ENCODE results near the gene CYGB.
A peak's percentile ranks its signal among the peaks of the same experiment; 100 is the strongest.
"Not testable (repeated sequence)": the region's sequence is repeated elsewhere in the genome, so short reads cannot be mapped to it uniquely, and the experiment has no call there.

CYGB gene

DNA sequence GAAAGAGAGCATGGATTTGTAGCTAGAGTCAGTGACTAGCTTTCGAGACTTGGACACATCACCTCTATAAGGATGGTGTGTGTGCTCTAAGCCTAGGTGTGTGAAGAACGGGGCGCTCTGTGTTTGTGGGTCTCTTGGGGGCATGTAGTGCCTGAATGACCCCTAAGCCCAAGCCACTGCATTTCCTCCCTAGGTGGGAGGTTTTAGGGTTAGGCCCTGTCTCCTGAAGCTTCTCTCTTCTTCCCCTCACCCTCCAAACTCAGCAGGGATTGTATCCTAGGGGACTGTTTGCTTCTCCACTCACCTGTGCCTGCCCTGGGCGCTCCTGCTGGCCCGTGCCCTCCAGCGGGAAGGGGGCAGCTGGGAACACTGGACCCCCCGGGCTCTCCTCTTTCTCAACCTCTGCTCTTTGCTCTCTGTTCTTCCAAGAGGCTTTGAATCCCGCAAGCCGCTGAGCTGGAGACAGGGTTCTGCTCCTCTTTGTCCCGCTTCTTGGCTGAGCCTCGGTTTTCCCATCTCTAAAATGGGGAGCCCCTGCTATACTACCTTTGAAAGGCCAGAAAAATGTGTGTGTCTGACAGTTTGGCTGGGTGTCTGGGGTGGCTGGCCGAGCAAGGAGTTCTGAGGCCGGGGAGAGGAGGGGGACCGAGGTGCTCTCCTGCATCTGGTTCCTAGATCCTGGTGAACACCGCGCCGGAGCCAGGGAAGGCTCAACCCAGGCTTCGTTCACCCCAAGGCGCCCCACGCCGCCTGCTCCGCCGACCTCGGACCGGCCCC lies 810 bp downstream of the CYGB start:
- no peak for DNase-seq (ENCODE audit: low read depth)
- TF ChIP-seq, protein P1, sequence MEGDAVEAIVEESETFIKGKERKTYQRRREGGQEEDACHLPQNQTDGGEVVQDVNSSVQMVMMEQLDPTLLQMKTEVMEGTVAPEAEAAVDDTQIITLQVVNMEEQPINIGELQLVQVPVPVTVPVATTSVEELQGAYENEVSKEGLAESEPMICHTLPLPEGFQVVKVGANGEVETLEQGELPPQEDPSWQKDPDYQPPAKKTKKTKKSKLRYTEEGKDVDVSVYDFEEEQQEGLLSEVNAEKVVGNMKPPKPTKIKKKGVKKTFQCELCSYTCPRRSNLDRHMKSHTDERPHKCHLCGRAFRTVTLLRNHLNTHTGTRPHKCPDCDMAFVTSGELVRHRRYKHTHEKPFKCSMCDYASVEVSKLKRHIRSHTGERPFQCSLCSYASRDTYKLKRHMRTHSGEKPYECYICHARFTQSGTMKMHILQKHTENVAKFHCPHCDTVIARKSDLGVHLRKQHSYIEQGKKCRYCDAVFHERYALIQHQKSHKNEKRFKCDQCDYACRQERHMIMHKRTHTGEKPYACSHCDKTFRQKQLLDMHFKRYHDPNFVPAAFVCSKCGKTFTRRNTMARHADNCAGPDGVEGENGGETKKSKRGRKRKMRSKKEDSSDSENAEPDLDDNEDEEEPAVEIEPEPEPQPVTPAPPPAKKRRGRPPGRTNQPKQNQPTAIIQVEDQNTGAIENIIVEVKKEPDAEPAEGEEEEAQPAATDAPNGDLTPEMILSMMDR (IDR thresholded peaks at IDR 0.05; ENCODE audit: low read length, missing control alignments) = no peak
- H3K4me3 ChIP-seq (replicated peaks; ENCODE audit: low read depth, low read length) = peak overlapping the region; percentile 73

DNA sequence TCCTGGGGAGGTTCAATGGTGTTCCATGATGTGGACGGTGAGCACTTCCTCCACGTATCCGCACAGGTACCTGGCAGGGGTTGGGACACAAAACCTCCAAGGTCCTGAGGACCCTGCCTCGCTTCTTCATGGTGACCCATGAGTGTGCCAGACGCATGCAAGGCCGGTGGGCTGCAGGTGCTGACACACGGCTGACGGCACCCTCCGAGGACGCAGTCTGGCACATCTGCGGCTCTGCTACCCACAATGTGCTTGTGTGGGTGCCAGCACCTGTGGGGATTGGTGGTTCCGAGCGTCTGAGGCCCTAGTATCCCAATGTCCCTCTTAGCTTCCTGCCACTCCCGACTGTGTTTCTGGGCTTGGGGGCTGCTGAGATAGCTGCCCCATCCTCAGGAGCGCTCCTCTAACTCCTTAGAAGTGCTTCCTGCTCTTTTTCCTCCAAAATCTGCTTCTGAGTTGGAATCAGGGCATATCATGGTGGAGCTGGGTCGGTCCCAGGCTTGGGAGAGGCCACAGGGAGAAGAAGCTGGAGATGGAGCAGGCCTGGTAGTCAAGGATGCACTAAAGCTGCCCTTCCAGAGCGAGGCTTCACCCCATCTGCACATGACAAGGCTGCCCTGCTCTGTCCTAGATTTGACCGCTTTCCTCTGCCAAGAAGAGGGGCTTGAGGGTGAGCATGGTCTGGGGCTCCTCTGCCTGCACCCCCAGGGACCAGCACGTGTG lies 1.6 kb downstream of the CYGB start:
- TF ChIP-seq, protein P1 (IDR thresholded peaks at IDR 0.05; ENCODE audit: low read length, missing control alignments) = no peak
- H3K4me3 ChIP-seq (replicated peaks; ENCODE audit: low read depth, low read length) = peak overlapping the region; percentile 73
- no peak for DNase-seq (ENCODE audit: low read depth)

DNA sequence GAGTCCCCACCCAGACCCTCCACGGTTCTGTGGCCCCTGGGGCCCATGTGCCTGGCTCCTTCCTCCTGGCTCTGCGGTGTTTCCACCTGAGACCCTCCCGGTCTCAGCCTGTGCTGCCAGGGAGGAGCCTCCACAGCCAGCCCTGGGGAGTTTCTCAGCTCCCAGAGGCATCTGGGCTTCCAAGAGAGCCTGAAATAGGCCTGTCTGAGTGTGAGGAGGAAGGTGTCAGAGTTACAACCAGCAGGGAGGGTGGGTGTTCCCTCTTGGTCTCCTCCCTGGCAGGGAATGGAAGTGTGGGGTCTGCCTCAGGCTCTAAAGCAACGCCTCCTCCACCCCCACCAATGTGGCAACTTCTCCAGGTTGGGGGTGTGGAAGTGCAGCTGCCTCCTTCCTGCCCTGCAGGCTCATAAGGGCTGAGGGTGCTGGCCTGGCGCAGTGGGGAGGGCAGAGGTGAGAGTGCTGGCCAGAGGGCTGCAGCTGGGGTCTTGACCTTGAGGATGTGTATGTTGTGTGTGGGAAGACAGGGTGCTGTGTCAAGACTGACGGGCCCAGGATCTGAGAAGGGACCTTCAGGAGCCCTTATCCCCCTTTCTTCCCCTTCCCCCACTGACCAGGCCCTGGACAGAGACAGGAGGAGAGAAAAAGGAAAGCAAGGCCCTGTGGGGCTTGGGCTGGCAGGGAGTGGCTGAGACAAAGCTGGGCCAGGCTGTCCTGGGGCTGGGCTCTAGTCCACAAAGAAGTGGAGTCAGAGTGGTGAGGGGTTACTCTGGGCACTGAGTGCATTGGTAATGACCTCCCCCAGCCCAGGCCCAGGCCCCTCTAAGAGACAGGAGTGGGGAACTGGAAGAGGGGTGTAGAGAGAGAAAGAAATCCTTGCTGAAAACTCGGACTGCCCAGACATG lies 2.4 kb downstream of the CYGB start:
- TF ChIP-seq, protein P1 (IDR thresholded peaks at IDR 0.05; ENCODE audit: low read length, missing control alignments) = no peak

DNA sequence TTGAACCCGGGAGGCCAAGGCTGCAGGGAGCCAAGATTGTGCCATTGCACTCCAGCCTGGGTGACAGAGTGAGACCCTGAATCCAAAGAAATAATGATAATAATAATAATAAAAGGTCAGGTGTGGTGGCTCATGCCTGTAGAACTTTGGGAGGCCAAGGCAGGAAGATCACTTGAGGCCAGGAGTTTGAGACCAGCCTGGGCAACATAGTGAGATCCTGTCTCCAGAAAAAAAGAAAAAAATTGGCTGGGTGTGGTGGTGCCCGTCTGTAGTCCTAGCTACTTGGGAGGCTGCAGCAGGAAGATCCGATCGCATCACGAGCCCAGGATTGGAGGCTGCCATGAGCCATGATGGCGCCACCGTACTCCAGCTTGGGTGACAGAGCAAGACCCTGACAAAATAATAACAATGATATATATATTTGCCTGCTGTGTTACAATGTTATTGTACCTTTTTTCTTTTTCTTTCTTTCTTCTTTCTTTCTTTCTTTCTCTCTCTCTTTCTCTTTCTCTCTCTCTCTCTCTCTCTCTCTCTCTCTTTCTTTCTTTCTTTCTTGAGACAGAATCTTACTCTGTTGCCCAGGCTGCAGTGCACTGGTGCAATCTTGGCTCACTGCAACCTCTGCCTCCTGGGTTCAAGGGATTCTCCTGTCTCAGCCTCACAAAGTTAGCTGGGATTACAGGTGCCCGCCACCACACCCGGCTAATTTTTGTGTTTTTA lies 3.7 kb downstream of the CYGB start:
- not testable (repeated sequence) for H3K4me3 ChIP-seq (replicated peaks; ENCODE audit: low read depth, low read length); DNase-seq (ENCODE audit: low read depth)

More for the DNA sequence above, 2.4 kb downstream of the CYGB start:
- DNase-seq (ENCODE audit: low read depth) = no peak
- H3K4me3 ChIP-seq (replicated peaks; ENCODE audit: low read depth, low read length) = peak overlapping the region; percentile 73

DNA sequence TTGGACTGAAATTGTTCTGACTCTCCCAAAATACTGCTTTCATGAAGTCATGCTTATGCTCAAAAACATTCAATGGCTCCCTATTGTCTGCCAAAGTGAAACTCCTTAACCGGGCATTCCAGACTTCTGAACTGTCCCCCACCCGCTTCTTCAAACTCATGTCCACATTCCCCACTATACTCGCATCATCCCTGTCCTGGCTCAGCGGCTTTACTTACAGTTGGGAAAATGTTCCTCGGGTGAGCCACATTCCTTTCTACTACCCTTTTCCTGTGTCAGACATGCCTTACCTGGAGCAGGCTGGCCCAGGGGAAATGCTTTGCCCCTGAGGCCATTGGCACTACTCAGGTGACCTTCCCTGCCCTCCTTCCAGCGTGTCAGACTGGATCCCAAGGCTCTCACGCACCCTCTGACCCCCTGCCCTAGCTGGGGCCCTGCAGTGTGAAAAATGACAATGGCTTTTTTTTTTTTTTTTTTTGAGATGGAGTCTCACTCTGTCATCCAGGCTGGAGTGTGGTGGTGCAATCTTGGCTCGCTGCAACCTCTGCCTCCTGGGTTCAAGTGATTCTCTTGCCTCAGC lies 5.3 kb downstream of the CYGB start:
- TF ChIP-seq, protein P1 (IDR thresholded peaks at IDR 0.05; ENCODE audit: low read length, missing control alignments) = no peak

DNA sequence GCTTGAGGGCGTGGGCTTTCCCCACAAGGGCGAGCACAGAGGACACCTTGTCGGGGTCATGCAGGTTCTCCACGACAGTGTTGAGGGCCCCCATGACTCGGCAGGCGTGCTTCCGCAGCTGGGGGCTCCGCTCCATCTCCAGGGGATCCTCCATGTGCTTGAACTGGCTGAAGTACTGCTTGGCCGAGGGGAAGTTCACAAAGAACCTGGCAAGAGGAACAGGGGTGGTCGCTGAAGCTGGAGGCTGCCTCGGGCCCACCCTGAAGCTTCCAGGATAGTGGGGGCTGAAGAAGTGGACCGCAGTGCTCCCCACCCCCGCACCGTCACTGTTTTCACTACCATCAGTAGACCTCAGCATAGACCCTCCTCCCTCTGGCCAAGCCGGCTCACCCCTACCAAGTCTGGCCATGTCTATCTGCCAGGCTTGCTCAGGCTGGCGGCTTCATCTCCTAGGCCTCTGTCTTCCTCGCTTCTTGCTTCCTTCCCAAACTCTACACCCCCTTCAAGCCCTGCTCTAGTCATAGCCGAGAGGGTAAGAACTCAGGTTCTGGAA lies 5.9 kb downstream of the CYGB start:
- TF ChIP-seq, protein P1 (IDR thresholded peaks at IDR 0.05; ENCODE audit: low read length, missing control alignments) = no peak
- DNase-seq (ENCODE audit: low read depth) = no peak
- H3K4me3 ChIP-seq (replicated peaks; ENCODE audit: low read depth, low read length) = no peak overlapping the region

More for the DNA sequence above, 5.3 kb downstream of the CYGB start:
- H3K4me3 ChIP-seq (replicated peaks; ENCODE audit: low read depth, low read length) = no peak overlapping the region
- DNase-seq (ENCODE audit: low read depth) = peak; percentile 53
